HEK293 (cell line): ENCODE results near the gene EXOG.

Experiments
- CTCF ChIA-PET: fragments of 350-600 bp; formaldehyde crosslinking; extraction: SDS; loops from one replicate; lab custom pipeline; 2021; ENCODE audit warnings: antibody characterized with exemption; lab: Yijun Ruan, JAX
- POLR2A ChIA-PET: fragments of 300-600 bp; formaldehyde crosslinking; extraction: SDS; loops from one replicate; lab custom pipeline; 2020; ENCODE audit warnings: antibody characterized with exemption, inconsistent platforms; lab: Yijun Ruan, JAX
- H3K27ac ChIP-seq: fragments of 200-500 bp; sonication (Bioruptor generic); 2 replicates; pipeline ENCODE4 v1.5.1; 2014; ENCODE audit warnings: low read depth, low read length, control low read depth, inconsistent platforms; ENCODE audit errors: extremely low read depth
- H3K36me3 ChIP-seq, 2 experiments: fragments of 200-500 bp in 1 of 2; sonication (Bioruptor generic) in 1 of 2; 1 replicate in 1 of 2; 2 replicates in 1 of 2; pipeline ENCODE4 v1.5.1; 2014 to 2017; ENCODE audit warnings: inconsistent platforms in 2 of 2, low read length in 2 of 2; ENCODE audit not compliant: control insufficient read depth in 2 of 2, insufficient read depth in 1 of 2
- H3K4me1 ChIP-seq: fragments of 200-500 bp; sonication (Bioruptor generic); 2 replicates; pipeline ENCODE4 v1.5.1; 2014; ENCODE audit warnings: mild to moderate bottlenecking, low read length, inconsistent platforms; ENCODE audit not compliant: control insufficient read depth, insufficient read depth
- H3K4me3 ChIP-seq: 2 replicates; pipeline ENCODE4 v1.5.1; 2011; ENCODE audit warnings: low read depth, mild to moderate bottlenecking, control low read depth, low read length, moderate library complexity
- H3K9me3 ChIP-seq: fragments of 200-500 bp; sonication (Bioruptor generic); 2 replicates; pipeline ENCODE4 v1.5.1; 2014; ENCODE audit warnings: low read depth, low read length, inconsistent platforms; ENCODE audit not compliant: control insufficient read depth, insufficient read depth
- BCL6B ChIP-seq: fragments of 450-650 bp; formaldehyde crosslinking; IDR thresholded peaks from 2 replicates; pipeline ENCODE4 v1.5.1; 2017; ENCODE audit warnings: missing biosample characterization, missing genetic modification characterization
- EGR2 ChIP-seq: fragments of 450-650 bp; formaldehyde crosslinking; IDR thresholded peaks from 2 replicates; pipeline ENCODE4 v1.5.1; 2016; ENCODE audit warnings: low read depth, missing biosample characterization, missing genetic modification characterization
- GFI1B ChIP-seq: fragments of 450-650 bp; formaldehyde crosslinking; IDR thresholded peaks from 2 replicates; pipeline ENCODE4 v1.5.1; 2016; ENCODE audit warnings: missing biosample characterization, missing genetic modification characterization
- INSM2 ChIP-seq: fragments of 450-650 bp; formaldehyde crosslinking; IDR thresholded peaks from 2 replicates; pipeline ENCODE4 v1.5.1; 2016; ENCODE audit warnings: missing biosample characterization, missing genetic modification characterization
- KLF16 ChIP-seq: fragments of 450-650 bp; formaldehyde crosslinking; IDR thresholded peaks from 2 replicates; pipeline ENCODE4 v1.5.1; 2017; ENCODE audit warnings: missing biosample characterization, missing genetic modification characterization
- KLF7 ChIP-seq: fragments of 450-650 bp; formaldehyde crosslinking; IDR thresholded peaks from 2 replicates; pipeline ENCODE4 v1.5.1; 2016; ENCODE audit warnings: missing biosample characterization, missing genetic modification characterization, borderline replicate concordance
- TSHZ1 ChIP-seq: fragments of 450-650 bp; formaldehyde crosslinking; IDR thresholded peaks from 2 replicates; pipeline ENCODE4 v1.5.1; 2016; ENCODE audit warnings: missing biosample characterization, missing genetic modification characterization, borderline replicate concordance
- WT1 ChIP-seq: fragments of 450-650 bp; formaldehyde crosslinking; IDR thresholded peaks from 2 replicates; pipeline ENCODE4 v1.5.1; 2016; ENCODE audit warnings: missing biosample characterization, missing genetic modification characterization
- ZNF184 ChIP-seq: fragments of 450-650 bp; IDR thresholded peaks from 2 replicates; pipeline ENCODE4 v1.5.1; 2018; ENCODE audit warnings: missing biosample characterization, mild to moderate bottlenecking, missing genetic modification characterization
- ZNF292 ChIP-seq: fragments of 450-650 bp; formaldehyde crosslinking; IDR thresholded peaks from 2 replicates; pipeline ENCODE4 v1.5.1; 2016; ENCODE audit warnings: low read depth, missing biosample characterization, missing genetic modification characterization, borderline replicate concordance
- ZNF423 ChIP-seq: fragments of 450-650 bp; formaldehyde crosslinking; IDR thresholded peaks from 2 replicates; pipeline ENCODE4 v1.5.1; 2016; ENCODE audit warnings: missing biosample characterization, missing genetic modification characterization
- ZNF473 ChIP-seq: fragments of 450-650 bp; formaldehyde crosslinking; IDR thresholded peaks from 2 replicates; pipeline ENCODE4 v1.5.1; 2017; ENCODE audit warnings: missing biosample characterization, missing genetic modification characterization
- ZNF529 ChIP-seq: fragments of 450-650 bp; formaldehyde crosslinking; IDR thresholded peaks from 2 replicates; pipeline ENCODE4 v1.5.1; 2017; ENCODE audit warnings: missing genetic modification characterization, missing biosample characterization; ENCODE audit not compliant: insufficient replicate concordance
- ZNF530 ChIP-seq: fragments of 450-650 bp; formaldehyde crosslinking; IDR thresholded peaks from 2 replicates; pipeline ENCODE4 v1.5.1; 2016; ENCODE audit warnings: low read depth, missing biosample characterization, missing genetic modification characterization
- ZNF561 ChIP-seq: fragments of 450-650 bp; IDR thresholded peaks from 2 replicates; pipeline ENCODE4 v1.5.1; 2018; ENCODE audit warnings: missing biosample characterization, missing genetic modification characterization, borderline replicate concordance
- ZNF626 ChIP-seq: fragments of 450-650 bp; sonication (Bioruptor Pico); formaldehyde crosslinking; IDR thresholded peaks from 2 replicates; pipeline ENCODE4 v1.5.1; 2018; ENCODE audit warnings: missing biosample characterization, missing genetic modification characterization, inconsistent platforms
- ZNF785 ChIP-seq: fragments of 450-650 bp; formaldehyde crosslinking; IDR thresholded peaks from 2 replicates; pipeline ENCODE4 v1.5.1; 2016; ENCODE audit warnings: missing biosample characterization, missing genetic modification characterization
- ZNF792 ChIP-seq: fragments of 450-650 bp; formaldehyde crosslinking; IDR thresholded peaks from 2 replicates; pipeline ENCODE4 v1.5.1; 2016; ENCODE audit warnings: missing biosample characterization, missing genetic modification characterization
- ZXDB ChIP-seq: fragments of 450-650 bp; formaldehyde crosslinking; IDR thresholded peaks from 2 replicates; pipeline ENCODE4 v1.5.1; 2016; ENCODE audit warnings: missing biosample characterization, missing genetic modification characterization
- TF ChIP-seq, protein P1 (sequence below): fragments of 450-650 bp; IDR thresholded peaks from 2 replicates; pipeline ENCODE4 v1.5.1; 2018; ENCODE audit warnings: missing biosample characterization, mild to moderate bottlenecking, missing genetic modification characterization
- TF ChIP-seq, protein P2 (sequence below): fragments of 450-650 bp; formaldehyde crosslinking; IDR thresholded peaks from 2 replicates; pipeline ENCODE4 v1.5.1; 2016; ENCODE audit warnings: missing biosample characterization, missing genetic modification characterization
- TF ChIP-seq, protein P3 (sequence below): fragments of 450-650 bp; formaldehyde crosslinking; IDR thresholded peaks from 2 replicates; pipeline ENCODE4 v1.5.1; 2016; ENCODE audit warnings: missing biosample characterization, missing genetic modification characterization
- TF ChIP-seq, protein P4 (sequence below): fragments of 450-650 bp; formaldehyde crosslinking; IDR thresholded peaks from 2 replicates; pipeline ENCODE4 v1.5.1; 2016; ENCODE audit warnings: missing biosample characterization, missing genetic modification characterization

EXOG gene

GRCh38 chr3:38453913-38454177, 42.3 kb upstream of the EXOG start:
- POLR2A ChIA-PET, result interaction anchor here (0.6 kb wide), 1 partner anchor 317 kb away, joined by 5 read pairs; the partner anchor contains the start of gene ACAA1
- Histone ChIP-seq H3K36me3 (no peaks in the 10 kb centered on the region), H3K9me3 (no peaks in the 10 kb centered on the region), H3K4me1 (peaks cover 5% of the 10 kb centered on the region), H3K27ac (peak overlapping the region; percentile 95), H3K4me3 (peak overlapping the region; percentile 77)
- CTCF ChIA-PET, result no interaction called here
- TF ChIP-seq ZNF473 (tag by site-specific recombination) (no peak), WT1 (no peak), TSHZ1 (tag by site-specific recombination) (no peak), INSM2 (tag by site-specific recombination) (no peak), ZNF184 (tag by site-specific recombination) (no peak), GFI1B (tag by site-specific recombination) (no peak), ZNF792 (tag by site-specific recombination) (no peak), ZNF785 (tag by site-specific recombination) (no peak), ZNF423 (tag by site-specific recombination) (no peak), EGR2 (tag by site-specific recombination) (no peak), ZNF529 (no peak), ZXDB (no peak)
- TF ChIP-seq, protein P1, sequence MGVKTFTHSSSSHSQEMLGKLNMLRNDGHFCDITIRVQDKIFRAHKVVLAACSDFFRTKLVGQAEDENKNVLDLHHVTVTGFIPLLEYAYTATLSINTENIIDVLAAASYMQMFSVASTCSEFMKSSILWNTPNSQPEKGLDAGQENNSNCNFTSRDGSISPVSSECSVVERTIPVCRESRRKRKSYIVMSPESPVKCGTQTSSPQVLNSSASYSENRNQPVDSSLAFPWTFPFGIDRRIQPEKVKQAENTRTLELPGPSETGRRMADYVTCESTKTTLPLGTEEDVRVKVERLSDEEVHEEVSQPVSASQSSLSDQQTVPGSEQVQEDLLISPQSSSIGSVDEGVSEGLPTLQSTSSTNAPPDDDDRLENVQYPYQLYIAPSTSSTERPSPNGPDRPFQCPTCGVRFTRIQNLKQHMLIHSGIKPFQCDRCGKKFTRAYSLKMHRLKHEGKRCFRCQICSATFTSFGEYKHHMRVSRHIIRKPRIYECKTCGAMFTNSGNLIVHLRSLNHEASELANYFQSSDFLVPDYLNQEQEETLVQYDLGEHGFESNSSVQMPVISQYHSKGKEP (tag by site-specific recombination), result no peak
- TF ChIP-seq, protein P2, sequence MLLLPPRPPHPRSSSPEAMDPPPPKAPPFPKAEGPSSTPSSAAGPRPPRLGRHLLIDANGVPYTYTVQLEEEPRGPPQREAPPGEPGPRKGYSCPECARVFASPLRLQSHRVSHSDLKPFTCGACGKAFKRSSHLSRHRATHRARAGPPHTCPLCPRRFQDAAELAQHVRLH (tag by site-specific recombination), result no peak
- TF ChIP-seq, protein P3, sequence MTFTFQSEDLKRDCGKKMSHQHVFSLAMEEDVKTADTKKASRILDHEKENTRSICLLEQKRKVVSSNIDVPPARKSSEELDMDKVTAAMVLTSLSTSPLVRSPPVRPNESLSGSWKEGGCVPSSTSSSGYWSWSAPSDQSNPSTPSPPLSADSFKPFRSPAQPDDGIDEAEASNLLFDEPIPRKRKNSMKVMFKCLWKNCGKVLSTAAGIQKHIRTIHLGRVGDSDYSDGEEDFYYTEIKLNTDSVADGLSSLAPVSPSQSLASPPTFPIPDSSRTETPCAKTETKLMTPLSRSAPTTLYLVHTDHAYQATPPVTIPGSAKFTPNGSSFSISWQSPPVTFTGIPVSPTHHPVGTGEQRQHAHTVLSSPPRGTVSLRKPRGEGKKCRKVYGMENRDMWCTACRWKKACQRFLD, result no peak

DNA sequence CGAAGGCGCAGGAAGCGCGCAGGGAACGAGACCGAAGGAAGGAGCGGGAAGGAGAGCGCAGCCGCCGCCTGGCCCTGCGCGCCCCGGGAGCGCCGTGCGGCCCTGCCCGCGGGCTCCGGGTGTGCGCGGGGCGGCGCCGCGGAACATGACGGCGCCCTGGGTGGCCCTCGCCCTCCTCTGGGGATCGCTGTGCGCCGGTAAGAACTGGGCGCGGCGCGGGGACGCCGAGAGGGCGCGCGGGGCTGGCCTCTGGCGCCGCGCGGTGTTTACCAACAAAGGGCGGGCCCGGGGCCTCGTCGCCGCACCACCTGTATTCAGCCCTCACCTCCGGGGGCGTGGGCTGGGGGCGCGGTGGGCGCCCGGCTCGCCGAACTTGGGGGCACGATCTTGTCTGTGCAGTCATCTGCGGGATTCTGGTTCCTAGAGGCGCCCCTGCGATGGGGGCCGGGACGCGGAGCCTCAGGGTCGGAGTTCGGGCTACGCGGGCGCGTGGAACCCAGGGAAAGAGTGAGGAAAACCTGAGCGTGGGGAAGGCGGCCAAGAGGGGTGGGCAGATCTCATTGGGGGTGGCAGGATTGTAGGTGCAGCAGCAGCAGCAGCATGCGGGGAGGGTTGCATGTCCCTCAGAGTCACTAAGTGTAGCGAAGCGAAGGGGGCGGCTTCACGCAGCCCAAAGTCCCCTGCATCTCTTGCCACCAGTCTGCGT, 41.8 kb upstream of the EXOG start:
- Histone ChIP-seq H3K4me1 (peaks cover 7% of the 10 kb centered on the region), H3K9me3 (no peaks in the 10 kb centered on the region), H3K4me3 (peak overlapping the region; percentile 77), H3K36me3 (no peaks in the 10 kb centered on the region), H3K27ac (peak overlapping the region; percentile 95)
- ChIA-PET CTCF (interaction anchor here (1.8 kb wide), 1 partner anchor 108 kb away, joined by 6 read pairs; the partner anchor contains the start of gene XYLB), POLR2A (no interaction called here)
- TF ChIP-seq ZNF626 (tag by site-specific recombination) (no peak), ZNF292 (tag by site-specific recombination) (no peak), ZNF530 (no peak), BCL6B (tag by site-specific recombination) (no peak), KLF7 (tag by site-specific recombination) (0 out of 2 replicates have a peak, but pooled peaks have one; percentile 17), ZNF561 (tag by site-specific recombination) (no peak), KLF16 (tag by site-specific recombination) (no peak)
- TF ChIP-seq, protein P4, sequence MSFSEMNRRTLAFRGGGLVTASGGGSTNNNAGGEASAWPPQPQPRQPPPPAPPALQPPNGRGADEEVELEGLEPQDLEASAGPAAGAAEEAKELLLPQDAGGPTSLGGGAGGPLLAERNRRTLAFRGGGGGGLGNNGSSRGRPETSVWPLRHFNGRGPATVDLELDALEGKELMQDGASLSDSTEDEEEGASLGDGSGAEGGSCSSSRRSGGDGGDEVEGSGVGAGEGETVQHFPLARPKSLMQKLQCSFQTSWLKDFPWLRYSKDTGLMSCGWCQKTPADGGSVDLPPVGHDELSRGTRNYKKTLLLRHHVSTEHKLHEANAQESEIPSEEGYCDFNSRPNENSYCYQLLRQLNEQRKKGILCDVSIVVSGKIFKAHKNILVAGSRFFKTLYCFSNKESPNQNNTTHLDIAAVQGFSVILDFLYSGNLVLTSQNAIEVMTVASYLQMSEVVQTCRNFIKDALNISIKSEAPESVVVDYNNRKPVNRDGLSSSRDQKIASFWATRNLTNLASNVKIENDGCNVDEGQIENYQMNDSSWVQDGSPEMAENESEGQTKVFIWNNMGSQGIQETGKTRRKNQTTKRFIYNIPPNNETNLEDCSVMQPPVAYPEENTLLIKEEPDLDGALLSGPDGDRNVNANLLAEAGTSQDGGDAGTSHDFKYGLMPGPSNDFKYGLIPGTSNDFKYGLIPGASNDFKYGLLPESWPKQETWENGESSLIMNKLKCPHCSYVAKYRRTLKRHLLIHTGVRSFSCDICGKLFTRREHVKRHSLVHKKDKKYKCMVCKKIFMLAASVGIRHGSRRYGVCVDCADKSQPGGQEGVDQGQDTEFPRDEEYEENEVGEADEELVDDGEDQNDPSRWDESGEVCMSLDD (tag by site-specific recombination), result 0 out of 2 replicates have a peak, but pooled peaks have one; percentile 47
